Measurements from ENCODE around the gene PRG3.

Gene PRG3

GRCh38 chr11:57425565-57426438, 44.9 kb upstream of the PRG3 start:
- no peak for DNase-seq (ENCODE audit: extremely low spot score)
- CTCF ChIA-PET = interaction anchor here (0.9 to 18.0 kb wide), 8 partner anchors 19 to 101 kb away, joined by 3 to 160 read pairs (median 4); partner anchors contain the start of gene RTN4RL2
- POLR2A ChIA-PET = interaction anchor here (1.2 to 3.0 kb wide), 2 partner anchors 15 to 19 kb away, joined by 3 to 11 read pairs; no protein-coding TSS in a partner anchor
- TF ChIP-seq CTCF (IDR thresholded peaks at IDR 0.05; ENCODE audit: control extremely low read depth, extremely low read depth, low read depth, missing control alignments) = no peak

- POLR2A ChIA-PET = interaction anchor here (0.6 to 3.0 kb wide), 9 partner anchors 8 to 26 kb away, joined by 3 to 11 read pairs (median 3); no protein-coding TSS in a partner anchor
- CTCF ChIA-PET = interaction anchor here (0.9 to 18.0 kb wide), 7 partner anchors 20 to 102 kb away, joined by 3 to 160 read pairs (median 5); partner anchors contain the start of gene RTN4RL2
- peak; percentile 83 for DNase-seq (ENCODE audit: extremely low spot score)
- no peak for TF ChIP-seq CTCF (IDR thresholded peaks at IDR 0.05; ENCODE audit: control extremely low read depth, extremely low read depth, low read depth, missing control alignments)
These were observed 44.0 kb upstream of the PRG3 start for GRCh38 chr11:57424792-57425564.

- ChIA-PET CTCF (interaction anchor here (0.9 to 18.0 kb wide), 5 partner anchors 20 to 79 kb away, joined by 3 to 160 read pairs (median 5); partner anchors contain the start of gene RTN4RL2), POLR2A (interaction anchor here (0.6 to 3.0 kb wide), 8 partner anchors 9 to 25 kb away, joined by 3 to 11 read pairs (median 4); no protein-coding TSS in a partner anchor)
- TF ChIP-seq CTCF (IDR thresholded peaks at IDR 0.05; ENCODE audit: control extremely low read depth, extremely low read depth, low read depth, missing control alignments) = no peak
- DNase-seq (ENCODE audit: extremely low spot score) = no peak
These were observed 43.3 kb upstream of the PRG3 start for GRCh38 chr11:57424137-57424791.

- ChIA-PET POLR2A (interaction anchor here (3.0 kb wide), 1 partner anchor 16 kb away, joined by 11 read pairs; no protein-coding TSS in a partner anchor), CTCF (interaction anchor here (1.1 to 18.0 kb wide), 4 partner anchors 13 to 77 kb away, joined by 3 to 160 read pairs (median 4); partner anchors contain the start of gene RTN4RL2)
- DNase-seq (ENCODE audit: extremely low spot score) = no peak
- TF ChIP-seq CTCF (IDR thresholded peaks at IDR 0.05; ENCODE audit: control extremely low read depth, extremely low read depth, low read depth, missing control alignments) = no peak
These were observed 41.7 kb upstream of the PRG3 start for GRCh38 chr11:57422669-57423068.

- CTCF ChIA-PET = interaction anchor here (1.1 to 18.0 kb wide), 6 partner anchors 9 to 71 kb away, joined by 3 to 160 read pairs (median 4); partner anchors contain the start of gene RTN4RL2
- POLR2A ChIA-PET = interaction anchor here (1.0 kb wide), 1 partner anchor 13 kb away, joined by 3 read pairs; no protein-coding TSS in a partner anchor
- no peak for TF ChIP-seq CTCF (IDR thresholded peaks at IDR 0.05; ENCODE audit: control extremely low read depth, extremely low read depth, low read depth, missing control alignments)
- DNase-seq (ENCODE audit: extremely low spot score) = no peak
These were observed 40.9 kb upstream of the PRG3 start for GRCh38 chr11:57421805-57422204.

Measured in GM10248 (cell line).